Limb (tissue), 2 donors: ENCODE measurements around the gene LRRC38.
"Not testable (repeated sequence)": the region's sequence is repeated elsewhere in the genome, so short reads cannot be mapped to it uniquely, and the experiment has no call there.

Source experiments
- DNase-seq, 2 donors: peaks; one replicate each; pipeline ENCODE4 v3.0.0-alpha.2; 2016; ENCODE audit errors: extremely low spot score in 2 of 2

The LRRC38 gene

DNA sequence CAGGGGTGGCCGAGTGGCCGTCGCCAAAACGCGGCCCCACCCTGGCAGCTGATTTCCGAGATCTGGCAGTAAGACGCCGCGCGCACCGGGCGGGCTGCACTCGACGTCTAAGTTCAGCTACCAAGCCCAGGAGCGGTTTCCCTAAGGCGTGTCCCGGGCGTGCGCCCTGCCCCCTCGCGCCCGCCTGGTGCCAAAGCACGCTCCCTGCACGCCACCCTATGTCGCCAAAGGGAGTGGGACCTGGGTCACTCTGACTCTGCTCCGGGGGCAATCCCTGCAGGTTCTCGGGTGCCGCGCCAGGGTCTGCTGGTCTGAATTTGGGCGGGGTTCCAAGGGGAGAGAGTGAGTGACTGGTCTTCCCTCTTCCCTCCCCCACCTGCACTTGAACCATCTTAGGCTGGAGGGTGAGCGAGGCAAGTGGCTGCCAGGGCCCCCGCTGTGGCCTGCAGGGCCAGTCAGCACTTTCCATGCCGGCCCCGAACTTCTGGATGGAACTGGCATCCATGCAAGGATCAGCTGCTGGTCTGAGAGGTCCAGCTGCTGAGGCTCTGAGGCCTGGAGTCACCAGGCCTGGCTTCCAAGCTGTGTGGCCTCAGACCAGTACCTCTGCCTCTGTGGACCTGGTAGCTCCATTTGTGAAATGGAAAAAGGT is at the start of gene LRRC38:
TSS of gene LRRC38 (minus strand) at position 109 of the 652 bp plus-strand sequence. CDS start 410 bp downstream, outside the sequence.
- DNase-seq = peak in 1 of 2 donors; percentile 59

DNA sequence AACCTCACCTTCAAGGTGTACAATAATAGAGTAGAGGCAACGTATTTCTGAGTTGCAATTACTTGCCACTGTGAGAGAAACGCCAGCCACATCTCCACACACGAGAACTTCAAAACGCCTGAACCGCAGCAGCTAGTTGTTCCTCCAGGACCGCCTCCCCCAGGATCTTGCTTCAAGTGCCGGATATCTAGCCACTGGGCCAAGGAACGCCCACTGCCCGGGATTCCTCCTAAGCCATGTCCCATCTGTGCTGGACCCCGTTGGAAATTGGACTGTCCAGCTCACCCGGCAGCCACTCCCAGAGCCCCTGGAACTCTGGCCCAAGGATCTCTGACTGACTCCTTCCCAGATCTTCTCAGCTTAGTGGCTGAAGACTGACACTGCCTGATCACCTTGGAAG is 49.2 kb upstream of the LRRC38 start:
- not testable (repeated sequence) for DNase-seq

DNA sequence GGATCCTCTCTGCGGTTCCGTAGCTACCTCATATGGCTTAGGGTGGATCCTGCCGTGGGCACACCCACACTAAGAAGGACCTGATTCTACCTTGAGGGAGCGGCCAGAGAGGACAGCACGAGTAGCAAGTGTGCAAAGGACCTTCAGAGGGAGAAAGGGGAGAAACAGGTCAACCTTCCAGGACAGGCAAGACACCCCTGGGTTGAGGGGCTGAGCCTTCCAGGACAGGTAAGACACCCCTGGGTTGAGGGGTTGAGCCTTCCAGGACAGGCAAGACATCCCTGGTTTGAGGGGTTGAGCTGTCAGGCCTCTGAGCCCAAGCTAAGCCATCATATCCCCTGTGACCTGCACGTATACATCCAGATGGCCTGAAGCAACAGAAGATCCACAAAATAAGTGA is 46.7 kb upstream of the LRRC38 start:
- DNase-seq = no peak

GRCh38 chr1:13556224-13556764 is 42.5 kb upstream of the LRRC38 start:
- no peak for DNase-seq

GRCh38 chr1:13554798-13555197 is 41.0 kb upstream of the LRRC38 start:
- DNase-seq = no peak

DNA sequence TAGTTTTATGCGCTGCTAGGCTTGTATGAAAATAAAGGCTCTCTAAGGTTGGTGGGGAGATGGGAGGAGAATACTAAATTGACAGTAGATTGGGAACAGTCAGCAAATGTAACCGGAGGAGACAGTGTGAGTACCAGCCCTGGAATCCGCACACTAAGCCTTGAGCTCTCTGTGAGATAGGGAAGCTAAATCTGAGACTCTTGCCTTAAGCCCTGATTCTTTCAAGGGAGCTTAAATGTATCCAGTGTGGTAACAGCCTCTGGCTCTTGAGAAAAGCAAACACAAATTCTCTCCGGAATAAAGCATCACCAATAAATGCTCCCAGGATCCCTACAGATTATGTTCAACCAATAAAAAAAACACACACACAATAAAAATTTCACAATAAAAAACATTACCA is 36.9 kb upstream of the LRRC38 start:
- DNase-seq = no peak

GRCh38 chr1:13549521-13549920 is 35.7 kb upstream of the LRRC38 start:
- no peak for DNase-seq

GRCh38 chr1:13549021-13549420 is 35.2 kb upstream of the LRRC38 start:
- DNase-seq = no peak

GRCh38 chr1:13548281-13548680 is 34.5 kb upstream of the LRRC38 start:
- DNase-seq = no peak

GRCh38 chr1:13546791-13547190 is 33.0 kb upstream of the LRRC38 start:
- no peak for DNase-seq

- no peak for DNase-seq
Observed at GRCh38 chr1:13544221-13544556, 30.4 kb upstream of the LRRC38 start.

GRCh38 chr1:13543451-13544220 is 29.8 kb upstream of the LRRC38 start:
- DNase-seq = peak; percentile 49 to 71

GRCh38 chr1:13541435-13542215 is 27.8 kb upstream of the LRRC38 start:
- no peak for DNase-seq

- DNase-seq = no peak
Observed at GRCh38 chr1:13540866-13541265, 27.1 kb upstream of the LRRC38 start.

DNA sequence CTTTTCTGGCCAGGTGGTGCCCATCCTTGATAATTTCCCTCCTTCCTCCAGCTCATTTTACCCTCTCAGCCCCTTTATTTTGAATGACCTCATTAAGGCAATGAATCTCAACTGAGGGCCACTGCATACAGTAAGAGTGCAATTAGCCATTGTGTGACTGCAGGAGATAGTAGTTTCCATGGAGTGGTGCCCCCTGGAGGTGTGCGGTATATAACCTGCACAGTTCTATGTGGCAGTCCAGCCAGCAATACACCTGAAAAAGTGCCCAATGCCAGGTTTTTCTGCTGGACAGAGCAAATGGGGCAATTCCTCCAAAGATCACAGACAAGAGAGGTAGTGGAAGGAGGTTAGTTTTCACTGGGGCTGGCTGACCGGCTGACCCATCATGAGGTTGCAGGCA is 25.9 kb upstream of the LRRC38 start:
- no peak for DNase-seq

DNA sequence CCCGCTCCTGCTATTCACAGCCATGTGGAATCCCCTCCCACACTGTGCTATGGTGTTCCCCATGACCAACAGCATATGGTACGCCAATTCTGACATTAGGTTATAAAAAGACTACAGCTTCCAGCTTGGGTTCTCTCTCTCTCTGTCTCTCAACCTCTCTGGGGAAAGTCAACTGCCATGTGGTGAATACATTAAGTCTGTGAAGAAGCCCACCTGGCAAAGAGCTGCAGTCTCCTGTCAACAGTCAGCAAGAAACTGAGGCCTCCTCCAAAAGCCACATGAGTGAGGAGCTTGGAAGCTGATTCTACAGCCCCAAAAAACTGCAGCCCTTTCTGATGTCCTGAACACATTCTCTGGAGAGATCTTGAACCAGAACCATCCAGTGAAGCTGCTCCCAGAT is 25.0 kb upstream of the LRRC38 start:
- DNase-seq = no peak

GRCh38 chr1:13536571-13536970 is 22.8 kb upstream of the LRRC38 start:
- no peak for DNase-seq

GRCh38 chr1:13535227-13535626 is 21.4 kb upstream of the LRRC38 start:
- DNase-seq = no peak

DNA sequence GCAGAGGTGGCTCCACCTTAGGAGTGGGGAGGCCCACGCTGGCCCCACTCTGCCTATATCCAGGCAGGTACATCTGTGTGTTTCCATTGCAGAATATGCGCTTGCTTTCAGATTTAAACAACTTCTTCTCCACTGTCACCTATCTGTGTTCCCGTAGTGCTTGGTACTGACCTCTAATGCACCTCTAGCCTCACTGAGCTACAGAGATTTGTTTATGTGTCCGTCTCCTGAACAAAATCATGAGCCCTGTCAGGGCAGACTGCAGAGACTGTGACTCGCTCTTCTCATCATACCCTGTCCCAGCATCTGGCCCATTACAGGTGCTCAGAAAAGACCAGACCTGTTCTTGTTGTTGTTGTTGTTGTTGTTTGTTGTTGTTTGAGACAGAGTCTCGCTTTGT is 14.5 kb upstream of the LRRC38 start:
- DNase-seq = no peak

DNA sequence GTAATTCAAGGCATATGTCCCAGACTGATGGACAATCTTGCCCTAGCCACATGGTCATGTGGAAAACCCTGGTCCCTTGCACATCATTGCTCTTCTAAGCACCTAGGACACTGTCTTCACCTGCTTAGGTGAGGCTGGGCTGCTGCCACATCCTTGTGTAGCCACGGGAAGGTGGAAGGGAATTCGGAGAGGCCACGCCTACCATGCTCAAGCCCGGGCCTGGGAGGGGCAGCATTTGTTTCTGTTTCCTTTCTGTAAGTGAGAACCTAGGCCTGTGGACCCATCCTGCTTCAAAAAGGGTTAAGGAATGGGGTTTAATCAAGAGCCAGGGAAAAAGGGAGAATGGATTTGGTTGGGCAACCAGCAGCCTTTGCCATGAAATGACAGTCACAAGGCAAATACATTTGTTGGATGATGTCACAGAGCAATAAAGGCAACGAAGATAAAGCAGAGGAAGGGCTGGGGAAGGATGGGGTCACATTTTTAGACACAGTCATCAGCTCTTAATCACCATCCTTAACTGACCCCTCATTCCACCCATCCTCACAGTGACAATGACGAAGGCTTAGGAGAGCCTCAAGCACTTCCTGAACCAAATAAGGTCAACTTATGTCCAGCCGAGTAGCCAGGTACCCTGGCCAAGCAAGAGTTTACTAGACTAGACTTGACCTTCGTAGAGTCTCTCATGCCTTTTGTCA is 10.1 kb upstream of the LRRC38 start:
- DNase-seq = no peak

GRCh38 chr1:13520985-13521384 is 7.2 kb upstream of the LRRC38 start:
- no peak for DNase-seq
